GM19395 (cell line): ENCODE results near the gene CWC27.
A peak's percentile ranks its signal among the peaks of the same experiment; 100 is the strongest.

Experiments
- ATAC-seq: cut with Tn5 transposase; IDR thresholded peaks from one replicate; pipeline ENCODE4 v1.9.1; 2021; ENCODE audit warnings: mild to moderate bottlenecking, moderate library complexity; ENCODE audit not compliant: unreplicated experiment

CWC27 gene

DNA sequence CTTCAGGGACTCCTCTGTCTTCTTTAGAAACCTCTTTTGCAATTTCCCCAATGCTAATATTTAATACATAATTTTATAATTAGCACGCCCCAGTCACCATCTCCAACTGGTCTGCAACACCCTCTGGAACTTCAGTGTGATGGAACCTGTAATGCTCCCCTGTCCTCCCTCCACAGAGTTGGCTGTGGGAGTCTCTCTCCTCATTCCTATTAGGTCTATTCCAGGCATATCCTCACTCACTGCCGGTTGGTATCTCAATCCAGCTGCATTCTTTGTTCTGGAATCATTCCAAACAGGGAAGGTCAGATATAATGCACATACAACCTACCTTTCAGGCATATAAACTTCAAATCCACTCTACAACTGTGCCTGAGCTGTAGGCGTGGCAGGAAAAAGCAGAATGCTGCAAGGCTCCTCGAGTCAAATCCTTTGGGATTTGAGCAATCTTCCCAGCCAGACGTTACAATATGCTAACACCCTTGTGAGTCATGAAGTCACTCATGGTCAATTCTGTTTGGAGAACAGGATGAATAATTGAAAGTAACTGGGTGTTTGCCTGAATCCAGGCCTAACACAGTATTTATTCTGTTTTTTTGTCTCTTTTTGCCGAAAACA, 293.8 kb downstream of the CWC27 start:
- ATAC-seq: no peak

- ATAC-seq: no peak
These were observed 296.3 kb downstream of the CWC27 start for GRCh38 chr5:65065001-65065511.

DNA sequence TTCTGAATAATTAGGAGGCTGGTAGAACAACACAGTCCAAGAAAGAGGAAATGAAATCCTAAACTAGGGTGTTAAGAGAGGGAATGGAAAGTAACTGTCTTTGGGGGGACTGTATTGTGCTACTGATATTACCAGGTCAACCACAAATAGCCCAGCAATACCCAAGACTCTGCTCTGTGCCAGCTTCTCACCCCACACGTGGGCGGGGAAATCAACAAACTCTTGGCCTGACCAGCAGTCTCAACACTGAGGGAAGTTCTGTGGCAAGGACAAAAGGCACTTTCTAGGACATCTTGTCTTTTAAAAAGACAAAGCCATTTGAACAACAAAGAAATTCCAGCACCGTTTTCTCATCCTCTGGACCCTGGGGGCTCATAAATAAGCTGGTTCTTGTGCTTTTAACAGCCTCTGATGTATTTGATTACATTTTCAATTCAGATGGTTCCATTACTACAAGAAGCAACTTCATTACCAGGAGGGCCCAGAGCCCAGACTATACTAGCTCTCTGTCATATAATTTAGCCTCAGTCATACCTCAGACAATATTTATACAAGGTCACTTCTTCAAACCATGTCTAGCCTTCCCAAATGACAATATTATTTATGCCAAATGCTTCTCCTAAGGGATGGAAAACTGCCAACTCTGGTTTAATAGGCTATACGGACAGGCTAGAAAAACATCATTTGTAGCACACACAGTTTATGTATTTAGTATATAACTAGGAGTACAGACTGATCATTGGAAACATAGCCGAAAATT, 297.8 kb downstream of the CWC27 start:
- ATAC-seq: peak; percentile 66

GRCh38 chr5:65067147-65067506, 298.4 kb downstream of the CWC27 start:
- no peak for ATAC-seq
